ENCODE results near the gene KSR2.
"Not testable (repeated sequence)": the region's sequence is repeated elsewhere in the genome, so short reads cannot be mapped to it uniquely, and the experiment has no call there.

Gene KSR2

DNA sequence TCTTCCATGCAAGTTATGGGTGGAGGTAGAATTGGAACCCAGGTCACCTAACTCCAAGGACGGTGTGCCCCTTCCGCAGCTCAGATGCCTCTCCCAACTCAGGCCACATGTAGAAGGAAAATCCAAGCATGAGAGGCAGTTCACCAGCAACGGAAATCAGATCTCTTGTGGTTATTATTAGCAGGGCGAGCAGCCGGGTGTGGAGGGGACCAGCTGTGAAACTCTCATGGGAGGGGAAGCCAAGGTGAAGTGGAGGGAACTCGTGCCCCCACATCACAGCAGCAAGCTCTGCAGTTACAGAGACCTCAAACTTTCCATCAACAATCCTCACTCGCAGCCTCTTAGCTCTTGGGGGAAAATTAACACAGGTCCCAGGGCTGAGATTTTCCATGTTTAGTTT is 79.7 kb downstream of the KSR2 start:
- DNase-seq: no peak

DNA sequence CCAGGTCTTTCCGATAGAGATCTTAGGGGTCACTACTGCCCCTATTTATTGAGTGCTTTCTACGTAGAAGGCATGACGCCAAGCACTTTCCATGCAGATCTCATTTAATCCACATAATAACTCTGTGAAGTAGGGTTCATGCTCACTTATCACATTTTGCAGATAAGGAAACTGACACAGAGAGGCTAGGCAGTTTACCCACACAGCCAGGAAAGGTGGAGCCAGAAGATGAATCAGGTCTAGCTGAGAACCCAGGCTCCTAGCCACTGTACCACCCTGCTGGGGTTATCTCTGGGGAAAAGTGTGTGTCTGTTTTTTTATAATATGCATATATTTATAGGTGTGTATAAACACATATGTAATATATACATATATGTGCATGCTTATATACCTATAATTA is 83.6 kb downstream of the KSR2 start:
- DNase-seq: no peak

DNA sequence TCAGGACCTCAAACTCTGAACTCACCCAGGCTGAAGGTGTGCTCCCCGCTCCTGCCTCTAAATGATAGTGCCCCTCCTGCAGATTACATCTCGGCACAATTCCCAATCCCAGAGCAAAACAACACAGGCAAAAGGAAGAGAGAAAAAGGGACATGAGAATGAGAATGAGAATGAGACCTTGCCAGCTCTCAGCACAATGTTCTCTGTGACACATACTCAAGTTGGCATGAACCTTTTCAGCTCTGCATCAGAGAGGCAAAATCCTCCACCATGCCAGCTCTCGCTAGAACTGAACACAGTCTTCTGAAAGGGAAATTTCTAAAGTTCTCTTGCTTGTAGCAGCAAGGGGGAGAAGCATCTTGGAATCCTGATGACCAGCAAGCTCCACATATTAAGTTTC is 84.6 kb downstream of the KSR2 start:
- no peak for DNase-seq

DNA sequence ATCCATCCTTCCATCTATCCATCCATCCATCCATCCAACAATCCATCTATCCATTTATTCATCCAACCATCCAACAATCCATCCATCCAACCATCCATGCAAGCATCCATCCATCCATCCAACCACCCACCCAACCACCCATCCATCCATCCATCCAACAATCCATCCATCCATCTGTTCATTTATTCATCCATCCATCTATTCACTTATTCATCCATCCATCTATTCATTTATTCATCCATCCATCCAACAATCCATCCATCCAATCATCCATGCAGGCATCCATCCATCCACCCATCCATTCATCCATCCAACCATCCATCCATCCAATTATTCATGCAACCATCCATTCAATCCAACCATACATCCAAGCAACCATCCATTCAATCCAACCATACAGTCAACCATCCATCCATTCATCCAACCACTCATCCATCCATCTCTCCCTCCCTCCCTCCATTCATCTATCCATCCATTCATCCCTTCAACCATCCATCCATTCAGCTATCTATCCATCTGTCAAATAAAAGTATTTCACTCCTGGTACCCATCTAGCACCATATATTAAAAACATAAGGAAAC is 86.1 kb downstream of the KSR2 start:
- no peak for DNase-seq

DNA sequence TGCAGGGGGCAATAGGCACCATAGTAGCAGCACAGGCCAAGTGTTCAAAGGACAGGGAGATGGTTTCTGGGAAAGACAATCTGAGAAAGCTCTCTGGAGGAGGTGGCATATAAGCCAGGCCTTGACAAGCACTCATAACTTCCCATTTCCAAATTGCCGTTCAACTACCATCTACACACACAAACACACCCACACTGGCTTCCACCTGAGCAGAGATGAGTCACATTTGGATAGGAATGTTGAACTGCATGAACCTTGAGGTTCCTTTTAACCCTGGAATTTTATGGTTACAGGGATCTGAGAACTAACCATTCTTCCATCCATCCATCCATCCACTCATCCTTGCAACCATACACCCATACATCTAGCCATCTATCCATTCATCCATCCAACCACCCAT is 86.6 kb downstream of the KSR2 start:
- DNase-seq: no peak

DNA sequence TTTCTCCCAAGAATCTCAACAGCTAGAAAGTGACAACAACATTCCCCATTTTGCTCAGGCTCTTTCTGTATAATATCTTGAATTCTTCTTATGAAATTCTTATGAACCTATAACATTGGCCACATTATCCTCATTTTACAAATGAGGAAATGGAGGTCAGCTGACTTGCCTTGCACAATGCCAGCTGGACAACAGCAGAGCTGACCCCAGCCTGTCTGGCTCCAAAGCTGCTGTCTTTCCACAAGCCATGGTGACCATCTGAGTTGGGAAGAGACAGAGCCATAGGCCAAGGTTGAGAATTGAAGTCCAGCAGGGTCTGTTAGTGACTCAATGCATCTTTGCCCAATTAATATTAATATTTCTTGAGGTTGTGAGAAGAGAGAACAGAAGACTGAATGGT is 87.3 kb downstream of the KSR2 start:
- DNase-seq: no peak

DNA sequence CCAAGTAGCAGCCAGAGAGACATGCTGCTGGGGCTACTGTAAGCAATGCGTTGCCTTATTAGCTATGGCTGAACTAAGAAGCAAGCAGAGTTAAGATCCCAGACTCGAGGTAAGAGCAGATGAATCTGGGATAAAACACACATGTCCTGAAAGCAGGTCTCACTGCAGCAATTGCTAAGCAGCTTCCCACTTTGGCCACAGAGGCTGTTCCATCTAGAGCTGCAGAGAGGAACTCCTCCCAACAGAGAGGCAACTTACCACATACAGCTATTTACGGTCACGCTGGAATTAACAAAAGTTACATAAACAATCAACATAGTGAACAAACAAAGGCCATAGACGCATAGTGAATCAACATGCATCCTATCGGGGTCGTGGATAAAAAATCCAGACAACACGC is 90.2 kb downstream of the KSR2 start:
- DNase-seq: no peak

DNA sequence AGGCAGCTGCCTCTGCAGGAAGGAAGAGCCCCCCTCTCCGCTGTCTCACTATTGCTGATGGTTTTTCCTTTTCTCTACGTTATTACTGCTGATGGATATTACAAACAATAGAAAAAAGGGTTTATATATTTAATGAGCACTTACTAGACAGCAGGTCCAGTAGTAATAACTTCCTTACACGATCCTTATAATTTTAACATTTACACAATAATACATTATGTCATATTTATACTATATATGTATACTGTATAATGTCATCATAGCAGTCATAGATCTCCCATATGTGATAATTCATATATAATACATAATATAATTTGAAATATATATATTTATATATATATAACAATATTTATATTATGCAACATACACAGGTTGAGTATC is 92.4 kb downstream of the KSR2 start:
- DNase-seq: no peak

DNA sequence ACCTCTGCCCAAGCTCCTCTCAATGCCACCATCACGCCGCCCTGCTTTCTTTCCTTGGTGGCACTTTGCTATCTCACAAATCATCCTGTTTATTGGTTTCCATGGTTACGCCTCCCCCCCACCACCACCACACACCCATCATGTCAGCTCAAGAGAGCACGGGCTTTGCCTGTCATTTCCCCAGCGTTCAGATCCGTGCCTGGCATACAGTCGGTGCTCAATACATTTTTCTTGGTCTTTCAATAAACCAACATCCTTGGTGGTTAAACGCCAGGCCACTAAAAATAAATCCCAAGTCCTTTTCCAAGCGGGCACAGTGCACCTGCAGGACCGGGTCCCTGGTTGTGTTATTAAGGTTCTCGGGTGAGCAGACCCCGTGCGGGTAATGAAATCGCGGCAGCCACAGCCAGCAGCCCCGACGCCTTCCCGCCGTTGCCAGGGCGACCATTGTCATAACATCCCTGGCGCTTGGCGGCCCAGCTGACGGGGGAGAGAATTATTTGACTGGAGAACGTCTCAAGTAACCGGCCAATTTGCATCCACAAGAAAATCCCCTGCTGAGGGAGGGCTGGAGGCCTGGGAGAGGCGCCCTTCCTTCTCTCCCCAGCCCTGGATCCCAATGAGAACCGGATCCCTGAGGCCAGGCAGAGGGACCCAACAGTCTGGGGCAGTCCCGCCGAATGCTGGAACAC is 92.9 kb downstream of the KSR2 start:
- DNase-seq: peak; percentile 69

DNA sequence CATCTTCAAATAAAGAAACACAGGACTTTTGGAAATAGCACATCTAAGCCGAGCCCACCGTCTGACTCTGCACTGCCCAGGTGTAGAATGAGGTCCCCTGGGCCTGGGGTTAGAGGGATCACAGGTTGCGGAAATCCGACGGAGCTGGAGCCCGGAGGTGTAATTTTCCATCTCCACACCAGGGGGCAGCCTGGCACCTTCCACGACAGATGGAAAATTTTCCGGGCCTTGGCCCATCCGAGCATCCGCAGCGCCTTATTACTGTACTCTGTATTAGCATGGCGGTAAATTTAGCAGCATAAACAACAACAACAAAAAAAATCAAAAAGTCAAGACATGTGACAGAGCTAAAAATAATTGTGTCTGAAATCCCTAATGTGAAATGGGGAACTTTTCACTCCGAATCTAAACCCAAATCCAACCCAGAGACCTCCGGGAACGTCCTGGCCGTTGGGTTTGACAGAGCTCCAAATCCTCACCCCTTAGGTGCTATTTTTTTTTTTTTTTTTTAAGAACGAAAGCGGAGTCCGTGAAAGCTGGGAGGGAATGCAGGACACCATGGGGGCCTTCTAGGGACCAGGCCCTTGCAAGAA is 93.9 kb downstream of the KSR2 start:
- peak; percentile 69 for DNase-seq

DNA sequence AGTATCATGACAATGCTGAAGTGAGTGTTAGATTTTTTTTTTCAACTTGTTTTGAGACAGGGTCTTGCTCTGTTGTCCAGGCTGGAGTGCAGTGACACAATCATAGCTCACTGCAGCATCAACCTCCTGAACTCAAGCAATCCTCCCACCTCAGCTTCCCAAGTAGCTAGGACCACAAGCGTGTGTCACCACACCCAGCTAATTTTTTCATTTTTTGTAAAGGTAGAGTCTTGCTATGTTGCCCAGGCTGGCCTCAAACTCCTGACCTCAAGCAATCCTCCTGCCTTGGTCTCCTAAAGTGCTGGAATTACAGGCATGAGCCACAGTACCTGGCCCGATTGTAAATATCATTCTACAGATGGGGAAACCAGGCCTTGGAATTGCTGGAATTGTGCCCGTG is 94.6 kb downstream of the KSR2 start:
- DNase-seq: not testable (repeated sequence)

DNA sequence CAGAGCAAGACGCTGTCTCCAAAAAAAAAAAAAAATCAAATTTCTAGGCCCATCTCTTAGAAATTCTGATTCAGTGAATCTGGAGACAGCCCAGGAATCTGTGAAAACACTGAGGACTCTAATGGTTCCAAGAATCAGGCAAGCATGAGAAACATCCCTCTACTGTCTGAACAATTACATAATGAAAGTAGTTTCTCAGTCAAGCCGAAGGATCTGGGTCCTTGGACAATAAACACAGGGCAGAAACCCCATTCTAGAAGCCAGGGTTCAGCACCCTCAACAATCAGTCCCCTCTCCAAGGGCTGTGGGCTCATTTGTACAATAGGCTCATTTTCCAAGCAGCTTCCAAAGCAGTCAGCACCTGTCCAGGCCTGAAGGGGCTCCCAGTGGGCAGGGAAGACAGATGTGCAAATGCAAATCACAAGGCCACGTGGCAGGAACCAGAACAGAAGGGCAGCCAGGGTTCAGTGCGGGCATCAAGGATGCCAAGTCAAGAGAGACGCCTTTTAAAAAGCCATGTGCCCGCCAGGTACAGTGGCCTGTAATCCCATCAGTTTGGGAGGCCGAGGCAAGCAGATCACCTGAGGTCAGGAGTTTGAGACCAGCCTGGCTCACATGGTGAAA is 96.1 kb downstream of the KSR2 start:
- DNase-seq: no peak

DNA sequence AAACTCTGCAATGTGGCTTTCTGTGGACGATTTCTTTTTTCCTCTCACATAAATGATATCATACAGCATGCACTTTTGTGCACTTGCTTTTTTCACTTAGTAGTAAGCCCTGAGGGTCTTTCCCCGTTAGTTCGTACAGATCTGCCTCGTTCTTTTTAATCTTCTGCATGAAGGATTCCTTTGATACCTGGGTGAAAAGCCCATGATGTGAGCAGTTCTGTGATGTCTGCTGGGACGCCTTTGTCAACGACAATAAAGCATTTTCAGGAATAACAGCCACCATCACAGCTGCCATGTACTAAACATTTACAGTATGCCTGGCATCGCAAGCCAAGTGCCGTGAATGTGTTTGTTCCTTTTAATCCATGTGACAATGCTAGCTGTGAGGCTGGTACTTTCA is 99.2 kb downstream of the KSR2 start:
- DNase-seq: no peak

DNA sequence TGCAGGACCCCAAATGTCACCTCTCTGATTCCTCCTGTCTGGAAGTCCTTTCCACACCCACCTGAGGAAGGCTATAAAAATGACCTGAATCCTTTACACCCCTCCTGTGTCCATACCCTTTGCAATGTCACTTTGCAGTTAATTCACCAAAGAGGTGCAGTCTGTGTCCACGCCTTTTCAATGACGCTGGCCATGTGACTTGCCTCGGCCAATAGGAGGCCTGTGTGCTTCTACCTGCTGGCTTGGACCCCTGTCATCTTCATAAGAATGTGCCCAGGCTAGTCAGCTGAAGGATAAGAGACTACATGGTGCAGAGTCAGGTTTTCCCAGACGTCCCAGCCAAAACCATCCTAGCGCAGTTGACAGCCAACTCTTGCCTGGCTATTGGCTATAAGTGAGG is 101.4 kb downstream of the KSR2 start:
- no peak for DNase-seq

DNA sequence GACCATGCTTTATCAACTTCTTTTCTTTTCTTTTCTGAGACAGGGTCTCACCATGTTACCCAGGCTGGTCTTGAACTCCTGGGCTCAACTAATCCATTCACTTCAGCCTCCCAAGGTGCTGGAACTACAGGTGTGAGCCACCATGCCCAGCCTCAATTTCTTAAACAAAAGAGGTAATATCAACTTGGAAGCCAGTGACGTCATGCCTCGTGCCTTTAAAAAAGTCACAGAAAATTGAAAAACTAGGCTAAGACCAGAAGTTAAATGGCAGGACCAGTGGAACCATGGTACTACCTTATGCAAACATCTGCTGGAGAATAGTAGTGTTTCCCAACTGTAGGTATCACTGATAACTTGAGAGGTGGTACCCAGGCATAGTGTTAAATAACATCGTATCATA is 103.3 kb downstream of the KSR2 start:
- DNase-seq: no peak

DNA sequence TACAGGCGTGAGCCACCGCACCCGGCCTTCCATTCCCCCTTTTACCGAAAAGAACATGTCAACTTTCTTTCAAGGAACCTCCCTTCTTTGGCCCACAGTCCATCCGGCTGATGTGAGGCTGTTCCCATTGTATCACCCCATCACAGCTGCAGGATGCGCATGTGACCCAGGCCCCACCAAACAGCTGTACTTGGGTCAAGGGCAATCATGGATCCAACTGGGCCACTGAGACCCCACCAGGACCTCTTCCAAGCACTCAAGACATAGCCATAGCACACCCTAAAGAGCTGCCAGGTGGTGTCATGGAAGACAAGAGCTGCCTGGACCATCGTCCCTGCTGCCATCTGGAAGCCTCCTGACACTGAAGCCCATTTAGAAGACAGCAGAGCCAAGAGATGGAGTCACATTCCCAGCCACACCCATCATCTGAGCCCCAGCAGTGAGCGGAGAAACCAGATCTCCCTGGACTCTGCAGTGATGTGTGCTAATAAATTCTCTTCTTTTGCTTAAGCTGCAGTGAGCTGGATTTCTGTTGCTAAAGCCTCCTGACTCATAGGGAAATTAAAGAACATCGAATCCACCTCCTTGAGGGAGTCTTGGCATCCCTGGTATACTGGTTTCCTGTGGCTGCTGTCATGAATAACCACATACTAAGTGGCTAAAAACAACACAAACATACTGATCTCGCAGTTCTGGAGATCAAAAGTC is 105.6 kb downstream of the KSR2 start:
- DNase-seq: no peak

DNA sequence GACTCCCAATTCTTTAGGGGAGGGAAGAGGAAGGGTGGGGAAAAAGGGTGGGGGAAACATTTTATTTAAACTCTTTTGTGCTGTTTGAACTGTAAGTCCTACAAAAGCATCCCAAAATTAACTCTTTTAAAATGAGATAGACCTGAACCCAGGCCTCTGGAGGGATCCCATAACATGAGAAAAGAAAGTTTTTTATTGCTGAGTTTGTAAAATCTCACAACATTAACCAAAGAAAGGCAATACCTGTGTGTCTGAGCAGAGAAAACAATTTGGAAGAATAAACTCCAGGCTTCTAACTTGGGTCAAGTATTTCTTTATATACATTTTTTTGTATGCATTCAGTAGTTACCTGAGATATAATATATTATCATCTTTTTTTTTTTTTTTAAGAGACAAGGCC is 107.1 kb downstream of the KSR2 start:
- no peak for DNase-seq

DNA sequence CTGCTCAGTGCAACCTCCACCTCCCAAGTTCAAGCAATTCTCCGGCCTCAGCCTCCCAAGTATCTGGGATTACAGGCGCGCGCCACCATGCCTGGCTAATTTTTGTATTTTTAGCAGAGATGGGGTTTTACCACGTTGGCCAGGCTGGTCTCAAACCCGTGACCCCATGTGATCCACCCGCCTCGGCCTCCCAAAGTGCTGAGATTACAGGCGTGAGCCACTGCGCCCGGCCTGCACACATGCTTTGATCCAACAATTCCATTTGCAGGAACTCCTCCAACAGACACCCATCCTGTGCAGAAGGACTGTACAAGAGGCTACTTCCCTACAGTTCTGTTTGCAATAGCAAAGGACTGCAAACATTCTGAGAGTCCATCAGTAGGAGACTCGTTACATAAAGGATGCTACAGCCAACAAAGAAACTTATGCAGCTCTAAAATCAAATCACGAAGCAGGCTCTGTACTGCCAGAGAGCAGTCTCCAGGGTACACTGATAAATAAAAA is 108.0 kb downstream of the KSR2 start:
- not testable (repeated sequence) for DNase-seq

DNA sequence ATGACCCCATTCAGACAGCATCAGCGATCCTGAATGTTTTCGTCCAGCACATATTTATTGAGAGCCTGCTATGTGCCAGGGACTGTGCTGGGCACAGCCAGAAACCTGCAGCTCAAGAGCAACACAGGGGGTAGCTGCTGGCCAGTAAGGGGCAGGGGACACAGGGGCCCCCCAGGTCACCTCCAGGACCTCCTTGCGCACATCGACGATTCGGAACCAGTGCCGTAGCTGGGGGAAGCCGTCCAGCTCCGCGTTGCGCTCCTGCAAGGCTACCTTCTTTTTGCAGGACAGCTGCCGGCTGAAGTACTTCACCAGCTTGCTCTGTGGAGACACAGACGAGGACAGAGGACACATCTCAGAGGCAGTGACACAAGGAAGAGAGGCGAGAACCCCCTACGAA is 108.7 kb downstream of the KSR2 start:
- no peak for DNase-seq

DNA sequence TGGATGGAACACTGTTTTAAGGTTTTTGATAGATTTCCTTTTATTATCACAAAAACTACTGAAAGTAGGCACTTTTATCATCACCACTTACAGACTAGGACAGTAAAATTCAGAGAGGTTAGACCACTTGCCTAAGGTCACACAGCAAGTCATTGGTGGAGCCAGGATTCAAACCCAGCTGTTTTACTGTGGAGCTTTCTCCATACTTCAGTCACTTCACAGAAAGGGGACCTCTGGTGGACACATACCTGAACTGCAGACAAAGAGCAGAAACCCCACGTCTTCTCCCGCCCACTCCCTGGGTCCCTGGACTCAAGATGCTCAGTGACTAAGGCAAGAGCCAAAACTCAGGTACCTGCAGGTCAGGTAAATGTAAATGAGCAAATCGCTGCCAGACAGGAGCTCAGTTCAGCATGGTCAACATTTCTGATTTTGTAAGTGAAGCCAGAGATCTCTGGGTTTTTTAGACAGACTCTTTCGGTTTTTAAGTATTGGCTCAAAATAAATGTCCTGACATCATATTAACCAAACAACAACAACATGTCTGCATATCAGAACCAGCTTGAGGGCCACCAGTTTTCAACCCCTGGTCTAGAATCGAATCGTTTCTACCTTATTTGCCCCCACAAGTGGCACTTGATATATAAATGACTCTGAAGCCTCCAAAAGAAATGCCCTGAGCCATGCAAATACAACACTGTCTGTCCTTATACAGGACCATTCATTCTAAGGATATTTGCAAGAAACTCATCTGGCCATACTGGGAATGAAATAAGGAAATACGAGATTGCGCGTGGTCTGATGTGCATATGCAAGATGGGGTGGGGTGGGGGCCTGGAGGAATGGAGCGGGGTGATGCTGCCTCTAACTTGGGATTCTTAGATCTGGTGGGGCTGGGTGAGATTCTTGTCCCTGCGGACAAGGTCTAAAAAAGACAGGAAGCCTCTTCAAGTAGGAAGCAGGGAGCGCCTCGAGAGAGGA is 110.9 kb downstream of the KSR2 start:
- no peak for DNase-seq

DNA sequence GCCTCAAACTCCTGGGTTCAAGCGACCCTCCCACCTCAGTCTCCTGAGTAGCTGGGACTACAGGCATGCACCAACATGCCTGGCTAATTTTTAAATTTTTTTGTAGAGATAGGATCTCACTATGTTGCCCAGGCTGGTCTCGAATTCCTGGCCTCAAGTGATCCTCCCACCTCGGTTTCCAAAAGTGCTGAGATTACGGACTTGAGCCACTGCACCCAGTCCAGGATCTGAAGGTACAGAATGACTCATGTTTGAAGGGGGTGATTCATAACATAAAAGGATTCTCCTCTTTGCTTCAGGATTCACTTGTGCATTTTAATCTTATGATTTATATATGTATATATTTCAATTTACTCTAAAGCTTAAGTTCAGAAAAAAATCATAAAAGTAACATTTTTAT is 111.7 kb downstream of the KSR2 start:
- DNase-seq: not testable (repeated sequence)

DNA sequence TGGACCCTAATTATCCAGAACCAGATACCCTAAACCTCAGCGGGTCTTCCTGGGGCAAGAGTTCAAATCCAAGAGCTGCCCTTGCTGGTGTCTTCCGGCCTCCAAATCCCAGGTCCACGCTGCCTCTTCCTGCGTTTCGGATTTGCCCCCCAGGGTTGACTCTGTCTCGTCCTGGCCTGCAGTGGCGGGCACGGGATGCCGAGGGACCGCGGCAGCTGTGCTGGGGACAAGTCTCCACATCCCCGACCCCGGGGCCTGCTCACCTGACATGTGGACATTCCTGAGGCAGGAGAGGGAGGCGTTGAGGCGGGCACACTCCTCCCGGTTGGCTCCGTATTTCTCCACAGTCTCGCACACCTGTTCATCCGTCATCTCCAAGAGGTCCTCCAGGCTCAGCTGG is 113.6 kb downstream of the KSR2 start:
- DNase-seq: no peak
